SK-N-SH treated with all-trans-retinoic acid at 6 μM for 48 hours (cell line): ENCODE measurements around the gene PSMF1.

ENCODE experiments used
- PPARA ChIP-seq: fragments of 250-450 bp; sonication (Bioruptor Pico); IDR thresholded peaks from 2 replicates; pipeline ENCODE4 v1.5.0; 2020; ENCODE audit warnings: mild to moderate bottlenecking, borderline replicate concordance
- RARB ChIP-seq: fragments of 250-450 bp; sonication (Bioruptor Pico); IDR thresholded peaks from 2 replicates; pipeline ENCODE4 v1.8.0; 2021; ENCODE audit warnings: mild to moderate bottlenecking, moderate library complexity
- TF ChIP-seq, protein P1 (sequence below): fragments of 250-450 bp; sonication (Bioruptor Pico); IDR thresholded peaks from 2 replicates; pipeline ENCODE4 v1.8.0; 2020; ENCODE audit warnings: mild to moderate bottlenecking, moderate library complexity, borderline replicate concordance

DNA sequence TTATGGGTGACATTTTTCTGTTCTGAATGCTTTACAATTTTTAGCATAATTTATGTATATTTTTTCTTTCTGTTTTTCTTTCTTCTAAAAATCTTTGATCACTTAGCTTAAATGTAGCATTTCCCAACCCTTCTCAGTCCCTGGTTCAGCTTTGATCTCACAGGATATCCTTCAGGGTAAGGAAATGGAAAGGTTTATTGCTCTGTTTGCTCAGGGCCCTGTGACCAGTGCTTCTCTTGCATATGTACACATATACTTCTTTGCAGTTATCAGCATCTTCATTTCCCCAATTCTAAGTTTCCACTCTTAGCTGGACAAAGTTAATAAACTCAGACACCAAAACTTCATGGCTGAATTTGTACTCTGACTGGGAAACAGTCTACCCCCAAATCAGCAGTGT lies 35.8 kb downstream of the PSMF1 start:
- TF ChIP-seq, protein P1, sequence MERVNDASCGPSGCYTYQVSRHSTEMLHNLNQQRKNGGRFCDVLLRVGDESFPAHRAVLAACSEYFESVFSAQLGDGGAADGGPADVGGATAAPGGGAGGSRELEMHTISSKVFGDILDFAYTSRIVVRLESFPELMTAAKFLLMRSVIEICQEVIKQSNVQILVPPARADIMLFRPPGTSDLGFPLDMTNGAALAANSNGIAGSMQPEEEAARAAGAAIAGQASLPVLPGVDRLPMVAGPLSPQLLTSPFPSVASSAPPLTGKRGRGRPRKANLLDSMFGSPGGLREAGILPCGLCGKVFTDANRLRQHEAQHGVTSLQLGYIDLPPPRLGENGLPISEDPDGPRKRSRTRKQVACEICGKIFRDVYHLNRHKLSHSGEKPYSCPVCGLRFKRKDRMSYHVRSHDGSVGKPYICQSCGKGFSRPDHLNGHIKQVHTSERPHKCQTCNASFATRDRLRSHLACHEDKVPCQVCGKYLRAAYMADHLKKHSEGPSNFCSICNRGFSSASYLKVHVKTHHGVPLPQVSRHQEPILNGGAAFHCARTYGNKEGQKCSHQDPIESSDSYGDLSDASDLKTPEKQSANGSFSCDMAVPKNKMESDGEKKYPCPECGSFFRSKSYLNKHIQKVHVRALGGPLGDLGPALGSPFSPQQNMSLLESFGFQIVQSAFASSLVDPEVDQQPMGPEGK (CRISPR knock-in tag), result no peak
- TF ChIP-seq PPARA (no peak), RARB (no peak)
